Loucy (cell line): ENCODE data around the gene ACVR1B.

Experiments
- CTCF ChIP-seq: fragments of 200-600 bp; sonication (generic); conservative IDR thresholded peaks from 2 replicates; pipeline ENCODE4 v1.5.1; 2014; ENCODE audit warnings: mild to moderate bottlenecking, antibody characterized with exemption, low read length
- EZH2phosphoT487 ChIP-seq: fragments of 200-600 bp; IDR thresholded peaks from 2 replicates; pipeline ENCODE4 v1.6.1; 2018; ENCODE audit warnings: antibody characterized with exemption, mild to moderate bottlenecking, moderate library complexity, borderline replicate concordance

- no peak for TF ChIP-seq CTCF
- no peak for TF ChIP-seq EZH2phosphoT487
These were observed 36.4 kb upstream of the ACVR1B start for GRCh38 chr12:51915003-51915625.
